A549 treated with AZD9567 at 1 μM for 4 hours (cell line): ENCODE data around the gene DZIP1. TPM values are rescaled to one million over a fixed set of nuclear protein-coding genes. Genes with fewer than 3 reads are reported as not detected.

Experiments used
- total RNA-seq: library from RNA; stranded (reverse); fragments of 200-300 nt; extraction: Qiagen RNA extraction; gene quantifications from 5 replicates; pipeline ENCODE4 v1.2.3, GENCODE V29; 2022; ENCODE audit not compliant: insufficient read depth

Gene DZIP1, protein sequence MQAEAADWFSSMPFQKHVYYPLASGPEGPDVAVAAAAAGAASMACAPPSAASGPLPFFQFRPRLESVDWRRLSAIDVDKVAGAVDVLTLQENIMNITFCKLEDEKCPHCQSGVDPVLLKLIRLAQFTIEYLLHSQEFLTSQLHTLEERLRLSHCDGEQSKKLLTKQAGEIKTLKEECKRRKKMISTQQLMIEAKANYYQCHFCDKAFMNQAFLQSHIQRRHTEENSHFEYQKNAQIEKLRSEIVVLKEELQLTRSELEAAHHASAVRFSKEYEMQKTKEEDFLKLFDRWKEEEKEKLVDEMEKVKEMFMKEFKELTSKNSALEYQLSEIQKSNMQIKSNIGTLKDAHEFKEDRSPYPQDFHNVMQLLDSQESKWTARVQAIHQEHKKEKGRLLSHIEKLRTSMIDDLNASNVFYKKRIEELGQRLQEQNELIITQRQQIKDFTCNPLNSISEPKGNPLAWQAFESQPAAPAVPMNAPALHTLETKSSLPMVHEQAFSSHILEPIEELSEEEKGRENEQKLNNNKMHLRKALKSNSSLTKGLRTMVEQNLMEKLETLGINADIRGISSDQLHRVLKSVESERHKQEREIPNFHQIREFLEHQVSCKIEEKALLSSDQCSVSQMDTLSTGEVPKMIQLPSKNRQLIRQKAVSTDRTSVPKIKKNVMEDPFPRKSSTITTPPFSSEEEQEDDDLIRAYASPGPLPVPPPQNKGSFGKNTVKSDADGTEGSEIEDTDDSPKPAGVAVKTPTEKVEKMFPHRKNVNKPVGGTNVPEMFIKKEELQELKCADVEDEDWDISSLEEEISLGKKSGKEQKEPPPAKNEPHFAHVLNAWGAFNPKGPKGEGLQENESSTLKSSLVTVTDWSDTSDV
- total RNA-seq: 8.2 to 13.7 TPM (median 13.0 TPM) in 5 replicates

DNA sequence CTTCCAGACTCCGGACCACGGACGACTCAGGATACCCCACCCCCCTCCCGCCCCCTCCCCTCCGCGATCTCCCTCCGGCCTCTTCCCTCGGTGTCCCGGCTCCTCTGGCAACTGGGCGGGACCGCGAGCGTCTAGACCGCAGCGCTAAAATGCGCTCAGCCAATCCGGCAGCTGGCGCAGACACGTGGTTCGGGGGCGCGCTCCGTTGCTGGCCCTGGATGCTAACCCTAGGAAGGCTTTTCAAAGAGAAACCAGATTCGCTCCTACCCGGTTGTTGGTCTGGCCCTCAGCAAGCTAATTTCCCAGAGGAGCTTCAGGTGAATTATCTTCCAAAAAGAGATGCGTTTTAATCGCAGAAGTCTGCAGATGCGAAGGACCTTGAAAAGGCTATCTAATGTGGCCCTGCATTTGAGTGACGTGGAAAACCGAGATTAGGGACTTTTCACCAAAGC lies at the start of gene DZIP1:
Gene DZIP1 (minus strand): TSS at position 106 of the 452 bp plus-strand sequence. CDS start 2,677 bp downstream, outside the sequence.

DNA sequence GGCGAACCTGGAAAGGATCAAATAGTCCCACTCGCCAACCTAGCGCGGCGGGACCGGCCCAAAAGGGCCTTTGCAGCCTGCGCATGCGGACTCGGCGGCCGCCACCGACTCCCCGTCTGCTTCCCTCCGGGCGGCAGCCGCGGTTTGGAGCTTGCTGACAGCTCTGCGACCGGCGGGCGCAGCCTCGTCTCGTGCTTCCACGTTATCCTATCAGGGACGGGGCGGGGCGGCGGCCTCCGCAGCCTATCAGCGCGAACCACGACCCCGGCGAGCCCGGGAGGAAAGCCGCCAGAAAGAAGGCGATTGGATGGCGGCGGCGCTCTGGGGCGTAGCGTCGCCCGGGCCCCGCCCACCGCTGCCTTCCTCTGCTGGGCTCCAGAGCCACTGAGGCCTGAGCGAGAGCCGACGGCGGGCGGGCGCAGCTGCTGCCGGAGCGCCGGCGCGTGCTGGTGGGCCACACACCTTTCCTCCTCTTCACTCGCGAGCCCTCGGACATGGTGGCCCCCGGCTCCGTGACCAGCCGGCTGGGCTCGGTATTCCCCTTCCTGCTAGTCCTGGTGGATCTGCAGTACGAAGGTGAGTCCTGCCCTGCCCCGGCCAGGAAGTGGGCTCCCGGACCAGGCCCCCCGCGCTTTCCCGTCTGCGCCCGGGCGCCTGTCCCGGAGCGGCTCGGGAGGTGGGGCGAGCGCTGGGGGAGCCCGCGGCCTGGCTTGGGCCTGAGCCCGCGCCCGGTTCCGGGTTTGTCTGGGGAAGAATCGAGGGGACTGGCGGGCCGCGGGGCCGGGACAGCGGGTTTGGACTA lies 32.5 kb upstream of the DZIP1 start, which contains the start of gene DNAJC3:
Gene DNAJC3 (plus strand): TSS at position 378 of the 802 bp plus-strand sequence. CDS start 117 bp downstream, at position 495.

DNA sequence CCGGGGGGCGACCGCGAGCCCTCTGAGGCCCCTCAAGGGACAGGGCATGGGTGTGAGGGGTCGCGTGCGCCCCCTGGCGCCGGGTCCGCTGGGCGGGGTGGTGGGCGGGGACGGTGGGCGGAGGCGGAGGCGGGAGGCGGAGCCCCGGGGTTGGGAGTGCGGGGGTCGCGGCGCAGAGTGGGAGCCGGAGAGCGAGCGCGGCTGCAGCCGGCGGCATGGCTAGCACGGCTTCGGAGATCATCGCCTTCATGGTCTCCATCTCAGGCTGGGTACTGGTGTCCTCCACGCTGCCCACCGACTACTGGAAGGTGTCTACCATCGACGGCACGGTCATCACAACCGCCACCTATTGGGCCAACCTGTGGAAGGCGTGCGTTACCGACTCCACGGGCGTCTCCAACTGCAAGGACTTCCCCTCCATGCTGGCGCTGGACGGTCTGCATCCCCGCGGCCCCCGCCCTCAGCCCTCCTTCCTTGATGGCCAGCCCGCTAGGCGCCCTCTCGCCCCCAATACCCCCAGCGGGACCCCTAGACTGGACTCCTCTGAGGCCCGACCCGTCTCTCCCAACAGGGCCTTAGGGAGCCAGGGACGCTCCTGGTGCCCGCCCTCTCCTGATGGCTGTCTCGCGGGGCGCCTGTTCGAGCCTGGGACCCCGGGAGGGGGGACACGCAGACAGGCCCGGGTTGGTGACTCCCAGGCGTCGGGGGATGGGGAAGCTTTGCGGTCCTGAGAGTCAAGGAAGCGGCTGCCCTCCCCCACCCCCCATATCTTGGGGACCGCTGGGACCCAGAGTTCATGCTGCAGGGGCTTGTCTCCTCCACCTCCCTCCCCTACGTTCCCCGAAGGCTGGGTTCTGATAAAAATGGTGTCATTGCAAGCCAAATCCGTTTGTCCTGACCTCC lies 91.7 kb downstream of the DZIP1 start, which contains the start of gene CLDN10:
Gene CLDN10 (plus strand): TSS at position 182 of the 903 bp plus-strand sequence. CDS start 34 bp downstream, at position 216.

Other genes with a start within 250 kb of the DZIP1 start
- gene CLDN10, start 92.0 kb downstream of the DZIP1 start, total RNA-seq: 0.20 to 4.8 TPM (median 0.29 TPM) in 5 replicates
- gene DNAJC3, start 32.4 kb upstream of the DZIP1 start, total RNA-seq: 10.7 to 14.9 TPM (median 12.4 TPM) in 5 replicates